KMS-11 (cell line): ENCODE measurements around the gene JAKMIP1.

Experiments used
- H2AFZ ChIP-seq: fragments of 200-600 bp; sonication (generic); 2 replicates; pipeline ENCODE4 v1.6.1; 2016; ENCODE audit warnings: antibody characterized with exemption, mixed run types, low read depth
- H3K27ac ChIP-seq: fragments of 200-600 bp; sonication (generic); 2 replicates; pipeline ENCODE4 v1.6.1; 2016; ENCODE audit warnings: mild to moderate bottlenecking, mixed run types
- H3K27me3 ChIP-seq: fragments of 200-600 bp; sonication (generic); 2 replicates; pipeline ENCODE4 v1.6.1; 2017; ENCODE audit warnings: mild to moderate bottlenecking, low read depth, mixed run types, moderate library complexity; ENCODE audit not compliant: insufficient read depth
- H3K36me3 ChIP-seq: fragments of 200-600 bp; sonication (generic); 2 replicates; pipeline ENCODE4 v1.6.1; 2017; ENCODE audit warnings: mild to moderate bottlenecking, mixed run types; ENCODE audit not compliant: insufficient read depth
- H3K4me1 ChIP-seq: fragments of 200-600 bp; sonication (generic); 2 replicates; pipeline ENCODE4 v1.6.1; 2016; ENCODE audit warnings: mild to moderate bottlenecking, low read depth, mixed run types; ENCODE audit not compliant: poor library complexity, severe bottlenecking
- H3K4me2 ChIP-seq: fragments of 200-600 bp; sonication (generic); 2 replicates; pipeline ENCODE4 v1.7.0; 2016; ENCODE audit warnings: mild to moderate bottlenecking, mixed run types
- H3K4me3 ChIP-seq: fragments of 200-600 bp; sonication (generic); IDR thresholded peaks from 2 replicates; pipeline ENCODE4 v1.6.1; 2017; ENCODE audit warnings: low read depth, low read length, mixed read lengths; ENCODE audit not compliant: insufficient read depth
- H3K79me2 ChIP-seq: fragments of 200-600 bp; sonication (generic); 2 replicates; pipeline ENCODE4 v1.6.1; 2016; ENCODE audit warnings: low read depth, mixed run types; ENCODE audit not compliant: insufficient read depth
- H3K9ac ChIP-seq: fragments of 200-600 bp; sonication (generic); 2 replicates; pipeline ENCODE4 v1.6.1; 2016; ENCODE audit warnings: mild to moderate bottlenecking, mixed run types
- H4K20me1 ChIP-seq: fragments of 200-600 bp; sonication (generic); 2 replicates; pipeline ENCODE4 v1.6.1; 2016; ENCODE audit warnings: mild to moderate bottlenecking, mixed run types; ENCODE audit not compliant: insufficient read depth
- CTCF ChIP-seq: fragments of 200-600 bp; sonication (generic); conservative IDR thresholded peaks from 2 replicates; pipeline ENCODE4 v1.6.1; 2017; ENCODE audit warnings: low read depth, mild to moderate bottlenecking, antibody characterized with exemption, low read length, moderate library complexity, mixed read lengths

JAKMIP1 gene

GRCh38 chr4:6201580-6202091 is 1.3 kb upstream of the JAKMIP1 start:
- H3K79me2 ChIP-seq = no peaks in the 10 kb centered on the region
- no peak overlapping the region for H3K4me2 ChIP-seq
- H3K27me3 ChIP-seq = no peaks in the 10 kb centered on the region
- H3K27ac ChIP-seq = no peak overlapping the region
- H3K4me3 ChIP-seq = no peak overlapping the region
- TF ChIP-seq CTCF = no peak
- no peaks in the 10 kb centered on the region for H3K36me3 ChIP-seq
- no peaks in the 10 kb centered on the region for H4K20me1 ChIP-seq
- H2AFZ ChIP-seq = no peak overlapping the region
- H3K9ac ChIP-seq = no peak overlapping the region
- H3K4me1 ChIP-seq = no peaks in the 10 kb centered on the region

GRCh38 chr4:6200922-6201362 is 593 bp upstream of the JAKMIP1 start:
- Histone ChIP-seq H3K27ac (no peak overlapping the region), H3K4me1 (no peaks in the 10 kb centered on the region), H2AFZ (peak overlapping the region; percentile 76), H3K27me3 (no peaks in the 10 kb centered on the region), H3K36me3 (no peaks in the 10 kb centered on the region), H3K79me2 (no peaks in the 10 kb centered on the region), H3K4me3 (no peak overlapping the region), H3K4me2 (peak overlapping the region; percentile 67), H4K20me1 (no peaks in the 10 kb centered on the region), H3K9ac (peak overlapping the region; percentile 35; the same call in 1 of the 2 replicates)
- TF ChIP-seq CTCF = no peak

- Histone ChIP-seq H3K4me2 (no peak overlapping the region), H3K9ac (no peak overlapping the region), H4K20me1 (no peaks in the 10 kb centered on the region), H2AFZ (no peak overlapping the region), H3K27me3 (no peaks in the 10 kb centered on the region), H3K79me2 (no peaks in the 10 kb centered on the region), H3K4me3 (no peak overlapping the region), H3K4me1 (no peaks in the 10 kb centered on the region), H3K36me3 (no peaks in the 10 kb centered on the region), H3K27ac (no peak overlapping the region)
- no peak for TF ChIP-seq CTCF
Measured at GRCh38 chr4:6199422-6199921, 877 bp downstream of the JAKMIP1 start.

- Histone ChIP-seq H3K36me3 (no peaks in the 10 kb centered on the region), H3K4me1 (no peaks in the 10 kb centered on the region), H3K9ac (no peak overlapping the region), H3K27me3 (no peaks in the 10 kb centered on the region), H4K20me1 (no peaks in the 10 kb centered on the region), H3K4me3 (no peak overlapping the region), H3K4me2 (no peak overlapping the region), H2AFZ (no peak overlapping the region), H3K79me2 (no peaks in the 10 kb centered on the region), H3K27ac (no peak overlapping the region)
- TF ChIP-seq CTCF = no peak
Measured at GRCh38 chr4:6198768-6199421, 1.5 kb downstream of the JAKMIP1 start.
